Adipocyte (in vitro differentiated cells): Measurements from ENCODE around the gene CRTAC1.

ENCODE experiments used
- DNase-seq: peaks from one replicate; pipeline ENCODE4 v3.0.0-alpha.2; 2015; ENCODE audit warnings: low read depth
- H3K27me3 ChIP-seq: replicated peaks from 2 replicates; pipeline ENCODE4 v1.7.0; 2013; ENCODE audit warnings: mild to moderate bottlenecking, low read length, moderate library complexity; ENCODE audit not compliant: control insufficient read depth, insufficient read depth
- H3K36me3 ChIP-seq: 2 replicates; pipeline ENCODE4 v1.7.0; 2013; ENCODE audit warnings: low read length, mild to moderate bottlenecking, moderate library complexity; ENCODE audit not compliant: control insufficient read depth, insufficient read depth, severe bottlenecking
- H3K4me1 ChIP-seq: 2 replicates; pipeline ENCODE4 v1.7.0; 2013; ENCODE audit warnings: mild to moderate bottlenecking, low read length, moderate library complexity; ENCODE audit not compliant: control insufficient read depth, insufficient read depth
- H3K4me3 ChIP-seq: 2 replicates; pipeline ENCODE4 v1.7.0; 2013; ENCODE audit warnings: mild to moderate bottlenecking, low read length, moderate library complexity
- H3K9ac ChIP-seq: 2 replicates; pipeline ENCODE4 v1.7.0; 2013; ENCODE audit warnings: mild to moderate bottlenecking, low read length, moderate library complexity
- H3K9me3 ChIP-seq: 2 replicates; pipeline ENCODE4 v1.7.0; 2013; ENCODE audit warnings: mild to moderate bottlenecking, low read length, moderate library complexity; ENCODE audit not compliant: control insufficient read depth

Gene CRTAC1

DNA sequence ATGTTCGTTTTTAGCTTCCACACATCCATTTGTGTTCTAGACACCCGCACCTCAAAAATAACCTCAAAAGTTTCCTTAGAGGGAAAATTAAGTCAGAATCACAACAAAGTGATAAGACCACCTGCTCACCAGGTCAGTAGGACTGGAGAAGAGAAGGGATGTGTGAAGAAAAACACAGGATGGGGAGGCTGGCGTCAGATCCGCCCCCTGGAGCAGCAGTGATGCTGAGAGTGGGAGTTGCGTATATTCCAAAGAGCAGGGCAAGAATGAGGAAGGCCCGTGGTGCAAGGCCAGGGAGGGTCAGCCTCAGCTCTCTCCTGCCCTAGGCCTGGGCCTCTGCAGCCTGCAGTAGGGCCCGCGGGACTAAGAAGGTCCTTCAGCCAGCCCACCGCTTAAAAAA lies 28.7 kb downstream of the CRTAC1 start:
- peaks cover 10% of the 10 kb centered on the region for H3K27me3 ChIP-seq
- DNase-seq = no peak
- H3K9me3 ChIP-seq = peaks cover 22% of the 10 kb centered on the region
- H3K4me1 ChIP-seq = no peaks in the 10 kb centered on the region
- no peaks in the 10 kb centered on the region for H3K36me3 ChIP-seq
- H3K9ac ChIP-seq = no peak overlapping the region
- no peak overlapping the region for H3K4me3 ChIP-seq

- Histone ChIP-seq H3K9me3 (peaks cover 22% of the 10 kb centered on the region), H3K36me3 (no peaks in the 10 kb centered on the region), H3K4me1 (no peaks in the 10 kb centered on the region), H3K27me3 (peaks cover 3% of the 10 kb centered on the region), H3K9ac (no peak overlapping the region), H3K4me3 (no peak overlapping the region)
- DNase-seq = no peak
These were observed 30.1 kb downstream of the CRTAC1 start for GRCh38 chr10:98000346-98000745.

DNA sequence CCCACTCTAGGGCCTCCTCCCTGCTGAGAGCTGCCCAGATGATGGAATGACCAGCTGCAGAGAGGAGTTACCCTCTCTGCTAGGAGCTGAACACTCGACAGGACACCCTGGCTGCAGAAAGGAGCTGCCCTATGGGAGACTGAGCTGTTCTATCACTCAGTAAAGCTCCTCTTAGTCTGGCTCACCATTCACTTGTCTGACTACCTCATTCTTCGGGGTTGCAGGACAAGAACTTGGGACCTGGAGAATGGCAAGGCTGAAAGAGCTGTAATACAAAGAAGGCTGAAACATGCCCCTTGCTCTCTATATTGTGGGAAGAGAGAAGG lies 30.5 kb downstream of the CRTAC1 start:
- DNase-seq = no peak
- H3K4me1 ChIP-seq = no peaks in the 10 kb centered on the region

GRCh38 chr10:97999066-97999922 lies 31.1 kb downstream of the CRTAC1 start:
- Histone ChIP-seq H3K4me3 (no peak overlapping the region), H3K36me3 (no peaks in the 10 kb centered on the region), H3K9me3 (peaks cover 22% of the 10 kb centered on the region), H3K27me3 (peaks cover 3% of the 10 kb centered on the region), H3K4me1 (no peaks in the 10 kb centered on the region), H3K9ac (no peak overlapping the region)
- no peak for DNase-seq

More for the DNA sequence above, 30.5 kb downstream of the CRTAC1 start:
- H3K4me3 ChIP-seq = no peak overlapping the region
- no peaks in the 10 kb centered on the region for H3K36me3 ChIP-seq
- H3K9ac ChIP-seq = no peak overlapping the region
- H3K27me3 ChIP-seq = peaks cover 3% of the 10 kb centered on the region
- H3K9me3 ChIP-seq = peaks cover 22% of the 10 kb centered on the region

DNA sequence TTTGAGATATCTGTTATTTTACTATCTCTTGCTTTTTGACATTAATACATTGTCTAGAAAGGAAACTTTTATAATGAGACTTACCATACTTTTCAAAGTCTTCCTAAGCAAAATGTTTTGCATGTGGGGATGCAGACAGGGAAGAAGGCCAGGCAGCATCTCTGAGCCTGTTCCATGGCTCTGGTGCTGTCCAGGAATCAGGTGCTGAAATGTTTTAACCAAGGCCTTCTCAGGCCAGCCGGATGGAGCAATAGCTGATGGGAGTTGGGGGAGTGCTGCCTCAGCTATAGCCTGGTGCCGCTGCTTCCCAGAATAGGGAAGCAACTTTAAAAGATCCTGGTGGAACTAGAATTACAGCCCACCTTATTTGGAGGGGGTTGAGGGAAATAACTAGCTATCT lies 38.5 kb downstream of the CRTAC1 start:
- Histone ChIP-seq H3K4me3 (no peak overlapping the region), H3K36me3 (no peaks in the 10 kb centered on the region), H3K9ac (no peak overlapping the region), H3K27me3 (peaks cover 15% of the 10 kb centered on the region), H3K4me1 (no peaks in the 10 kb centered on the region), H3K9me3 (no peaks in the 10 kb centered on the region)
- peak; percentile 14 for DNase-seq

GRCh38 chr10:97981816-97982215 lies 48.6 kb downstream of the CRTAC1 start:
- no peaks in the 10 kb centered on the region for H3K4me1 ChIP-seq
- no peak overlapping the region for H3K9ac ChIP-seq
- H3K9me3 ChIP-seq = peaks cover 6% of the 10 kb centered on the region
- H3K27me3 ChIP-seq = peaks cover 70% of the 10 kb centered on the region
- H3K36me3 ChIP-seq = no peaks in the 10 kb centered on the region
- no peak for DNase-seq
- no peak overlapping the region for H3K4me3 ChIP-seq

DNA sequence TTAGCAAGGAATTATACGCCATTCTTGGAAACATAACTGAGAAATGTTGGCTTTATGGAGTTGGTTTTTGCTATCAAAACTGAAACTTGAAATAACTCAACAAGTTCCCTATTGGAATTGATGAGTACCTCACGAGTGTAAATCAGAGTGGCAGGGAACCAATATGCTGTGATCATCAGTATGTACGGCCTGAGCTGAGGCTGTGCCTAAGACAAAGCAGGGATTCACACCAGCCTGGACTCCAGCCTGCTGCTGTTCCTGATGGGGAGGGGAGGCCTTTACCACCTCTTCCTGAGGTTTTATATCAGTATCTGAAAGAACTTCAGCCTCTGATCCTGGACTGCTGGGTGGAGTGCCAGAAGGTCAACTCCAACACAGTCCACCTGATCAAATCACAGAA lies 52.7 kb downstream of the CRTAC1 start:
- H3K36me3 ChIP-seq = no peaks in the 10 kb centered on the region
- no peak overlapping the region for H3K4me3 ChIP-seq
- no peak for DNase-seq
- H3K27me3 ChIP-seq = peaks cover 82% of the 10 kb centered on the region
- no peaks in the 10 kb centered on the region for H3K4me1 ChIP-seq
- no peak overlapping the region for H3K9ac ChIP-seq
- H3K9me3 ChIP-seq = peaks cover 6% of the 10 kb centered on the region

DNA sequence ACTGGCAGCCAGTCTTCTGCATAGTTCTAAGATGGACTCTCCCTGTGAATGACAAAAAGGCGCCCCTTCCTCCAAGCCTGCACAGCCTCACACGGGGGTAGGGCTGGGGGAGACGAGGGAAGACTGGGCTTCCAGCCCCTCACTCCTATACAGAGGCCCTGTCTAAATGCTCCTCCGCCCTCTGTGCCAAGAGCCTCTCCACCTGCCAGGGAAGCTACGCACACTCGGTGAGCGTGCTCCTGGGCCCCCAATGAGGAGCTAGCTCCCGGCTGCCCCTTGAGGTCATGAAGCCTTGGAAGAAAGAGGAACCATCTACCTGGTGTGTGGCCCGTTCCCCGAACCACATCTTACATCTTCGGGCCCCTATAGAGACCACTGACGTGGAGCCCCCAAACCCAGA lies 54.8 kb downstream of the CRTAC1 start:
- no peaks in the 10 kb centered on the region for H3K36me3 ChIP-seq
- no peak overlapping the region for H3K4me3 ChIP-seq
- H3K9me3 ChIP-seq = no peaks in the 10 kb centered on the region
- no peak for DNase-seq
- H3K4me1 ChIP-seq = no peaks in the 10 kb centered on the region
- peaks cover 77% of the 10 kb centered on the region for H3K27me3 ChIP-seq
- no peak overlapping the region for H3K9ac ChIP-seq

DNA sequence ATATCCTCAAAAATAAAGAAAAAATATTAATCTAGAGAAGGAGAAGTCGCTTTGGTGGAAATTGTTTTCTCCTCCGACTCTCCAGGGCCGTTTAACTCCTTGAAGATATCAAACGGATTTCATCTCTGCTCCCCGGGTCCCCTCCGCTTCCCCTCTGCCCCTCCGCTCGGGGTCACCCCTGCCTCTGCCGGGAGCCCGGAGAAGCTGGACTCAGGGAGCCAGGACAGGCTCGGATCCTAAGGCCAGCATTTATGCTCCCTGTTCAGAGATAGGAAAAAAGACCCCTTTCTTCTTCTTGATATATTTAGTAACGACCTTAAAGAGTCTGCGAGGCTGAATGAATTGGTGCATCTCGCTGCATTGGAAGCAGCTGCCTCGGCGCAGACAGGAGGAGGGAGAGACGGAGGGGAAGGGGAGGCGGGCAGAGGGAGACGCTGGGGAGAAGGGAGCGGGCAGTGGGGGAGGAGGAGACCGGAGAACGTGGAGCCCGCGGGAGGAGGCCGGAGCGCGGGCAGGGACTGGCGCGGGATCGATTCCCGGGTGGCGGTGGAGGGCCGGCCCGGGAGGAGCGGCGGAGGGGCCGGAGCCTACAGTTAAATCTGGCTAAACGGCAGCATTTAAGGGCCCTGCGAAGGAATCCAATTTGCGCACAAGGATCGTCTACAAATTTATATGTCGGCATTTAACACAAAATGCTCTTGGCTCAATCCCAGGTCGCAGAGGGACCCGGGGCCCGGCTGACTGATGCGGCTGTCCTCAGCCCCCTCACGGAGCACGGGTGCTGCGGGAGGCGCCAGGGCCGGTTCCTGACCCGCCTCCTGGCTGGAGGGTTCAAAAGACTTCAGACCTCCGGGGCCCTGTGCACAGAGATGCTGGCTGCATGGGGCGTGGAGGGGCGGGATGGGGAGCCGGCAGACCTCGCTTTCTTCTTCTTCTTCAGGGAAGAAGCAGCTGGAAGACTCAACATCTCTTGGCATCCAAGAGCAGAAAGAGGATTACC lies 55.6 kb downstream of the CRTAC1 start:
- Histone ChIP-seq H3K4me1 (no peaks in the 10 kb centered on the region), H3K9ac (no peak overlapping the region), H3K27me3 (peaks cover 77% of the 10 kb centered on the region), H3K9me3 (peaks cover 3% of the 10 kb centered on the region), H3K36me3 (no peaks in the 10 kb centered on the region), H3K4me3 (no peak overlapping the region)
- DNase-seq = no peak

- DNase-seq = no peak
- H3K27me3 ChIP-seq = peaks cover 82% of the 10 kb centered on the region
- H3K36me3 ChIP-seq = no peaks in the 10 kb centered on the region
- H3K4me3 ChIP-seq = no peak overlapping the region
- H3K9me3 ChIP-seq = peaks cover 7% of the 10 kb centered on the region
- no peak overlapping the region for H3K9ac ChIP-seq
- no peaks in the 10 kb centered on the region for H3K4me1 ChIP-seq
These were observed 56.3 kb downstream of the CRTAC1 start for GRCh38 chr10:97974100-97974499.

DNA sequence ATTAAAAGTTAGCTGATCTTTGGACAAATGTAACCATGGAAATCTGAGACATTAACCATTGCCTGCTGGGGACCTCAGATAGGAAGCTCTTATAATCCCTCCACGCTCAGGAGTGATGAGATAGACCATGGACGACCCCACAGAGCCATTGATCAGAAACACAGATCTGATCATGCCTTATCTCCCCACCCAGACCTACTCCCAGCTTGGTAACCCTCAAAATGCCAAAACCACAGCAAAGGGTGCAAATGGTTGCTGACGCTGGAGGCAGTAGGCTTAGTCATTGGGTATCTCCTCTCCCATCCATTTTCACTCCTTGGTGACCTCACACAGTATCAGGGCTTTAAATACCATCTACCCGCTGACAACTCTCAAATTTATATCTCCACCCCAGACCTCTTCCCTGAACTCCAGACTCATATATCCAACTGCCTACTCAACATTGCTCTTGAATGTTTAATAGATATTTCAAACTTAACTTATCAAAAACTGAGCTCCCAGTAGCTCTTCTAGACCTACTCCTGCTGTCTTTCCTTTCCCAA lies 60.8 kb downstream of the CRTAC1 start:
- H3K27me3 ChIP-seq = peaks cover 62% of the 10 kb centered on the region
- no peak overlapping the region for H3K9ac ChIP-seq
- no peak overlapping the region for H3K4me3 ChIP-seq
- H3K9me3 ChIP-seq = peaks cover 7% of the 10 kb centered on the region
- H3K36me3 ChIP-seq = no peaks in the 10 kb centered on the region
- no peak for DNase-seq
- H3K4me1 ChIP-seq = no peaks in the 10 kb centered on the region
